Activated CD4-positive, CD25-positive, alpha-beta regulatory T cell treated with anti-CD3 and anti-CD28 coated beads, Interleukin-2, amount 50 U/mL, for 24 hours (primary cell): ENCODE measurements around the gene TMEM101.
A peak's percentile ranks its signal among the peaks of the same experiment; 100 is the strongest.
"Not testable (repeated sequence)": the region's sequence is repeated elsewhere in the genome, so short reads cannot be mapped to it uniquely, and the experiment has no call there.

ENCODE experiments used
- ATAC-seq, 2 donors: fragments of 150-1000 bp; cut with Tn5 transposase; one replicate each; pipeline ENCODE4 v1.10.0; 2021; ENCODE audit warnings: mild to moderate bottlenecking in 1 of 2, moderate library complexity in 1 of 2

Gene TMEM101

GRCh38 chr17:44000141-44000860 is 14.5 kb downstream of the TMEM101 start:
- ATAC-seq: no peak

- no peak for ATAC-seq
These were observed 15.7 kb downstream of the TMEM101 start for GRCh38 chr17:43999024-43999423.

- ATAC-seq: no peak
These were observed 16.2 kb downstream of the TMEM101 start for GRCh38 chr17:43998552-43998951.

GRCh38 chr17:43997180-43997579 is 17.6 kb downstream of the TMEM101 start:
- not testable (repeated sequence) for ATAC-seq

- no peak for ATAC-seq
These were observed 19.7 kb downstream of the TMEM101 start for GRCh38 chr17:43995150-43995471.

- ATAC-seq: peak; percentile 78 to 84
These were observed 20.3 kb downstream of the TMEM101 start for GRCh38 chr17:43994272-43995149.

GRCh38 chr17:43992641-43993040 is 22.1 kb downstream of the TMEM101 start:
- no peak for ATAC-seq

GRCh38 chr17:43988301-43988700 is 26.5 kb downstream of the TMEM101 start:
- no peak for ATAC-seq

- no peak for ATAC-seq
These were observed 27.4 kb downstream of the TMEM101 start for GRCh38 chr17:43987131-43988021.

GRCh38 chr17:43986225-43986981 is 28.4 kb downstream of the TMEM101 start:
- ATAC-seq: no peak

GRCh38 chr17:43984521-43984920 is 30.2 kb downstream of the TMEM101 start:
- ATAC-seq: no peak

GRCh38 chr17:43983515-43984411 is 31.0 kb downstream of the TMEM101 start:
- peak in 1 of 2 donors; percentile 20 for ATAC-seq

- no peak for ATAC-seq
These were observed 31.6 kb downstream of the TMEM101 start for GRCh38 chr17:43983196-43983514.

- ATAC-seq: no peak
These were observed 32.6 kb downstream of the TMEM101 start for GRCh38 chr17:43982171-43982570.

- no peak for ATAC-seq
These were observed 35.1 kb downstream of the TMEM101 start for GRCh38 chr17:43979671-43980070.

GRCh38 chr17:43979011-43979410 is 35.8 kb downstream of the TMEM101 start:
- no peak for ATAC-seq

GRCh38 chr17:43978078-43978477 is 36.7 kb downstream of the TMEM101 start:
- ATAC-seq: no peak

- ATAC-seq: no peak
These were observed 37.6 kb downstream of the TMEM101 start for GRCh38 chr17:43976963-43977837.

- no peak for ATAC-seq
These were observed 38.9 kb downstream of the TMEM101 start for GRCh38 chr17:43975898-43976297.
